ENCODE data around the gene DDX17. TPM values are rescaled to one million over a fixed set of nuclear protein-coding genes. Genes with fewer than 3 reads are reported as not detected.

Gene DDX17
- total and polyA plus RNA-seq, 9 of the 15 experiments (the other 6 are each of a cell fraction or from before 2014, with no cell fraction given) = 17.6 to 421 (median 189) TPM

GRCh38 chr22:38467904-38468442 lies 38.1 kb downstream of the DDX17 start, which contains the start of gene KDELR3 (continued):
- TF ChIP-seq ZHX1 (conservative IDR thresholded peaks at IDR 0.05; ENCODE audit: low read length) (no peak), SOX6 (IDR thresholded peaks at IDR 0.05) (peak; percentile 14; the same call in 1 of the 2 replicates), RBM39 (optimal IDR thresholded peaks at IDR 0.05; ENCODE audit: low read depth, low read length) (no peak), NRF1 (conservative IDR thresholded peaks at IDR 0.05 in 1 of 2, IDR thresholded peaks at IDR 0.05 in 1 of 2) (peak; percentile 83 to 86), TEAD1 (CRISPR knock-in tag; IDR thresholded peaks at IDR 0.05) (0 out of 4 replicates have a peak, but pooled peaks of 1 of the 2 experiments have one; percentile 16), TAF15 (IDR thresholded peaks at IDR 0.05; ENCODE audit: low read depth, low read length) (no peak), CTCF (IDR thresholded peaks at IDR 0.05 in 2 of 3, conservative IDR thresholded peaks at IDR 0.05 in 1 of 3; ENCODE audit: insufficient read depth in 2 of 3, low read depth in 1 of 3, low read length in 3 of 3) (no peak), ZNF79 (CRISPR knock-in tag; IDR thresholded peaks at IDR 0.05; ENCODE audit: low read depth) (no peak), CREB1 (IDR thresholded peaks at IDR 0.05) (peak; percentile 60; the same call in 1 of the 2 replicates), CREB1 (CRISPR knock-in tag; IDR thresholded peaks at IDR 0.05) (no peak), RFX1 (IDR thresholded peaks at IDR 0.05) (no peak), CTCFL (IDR thresholded peaks at IDR 0.05; ENCODE audit: borderline replicate concordance, insufficient read depth, low read depth, low read length, poor library complexity, severe bottlenecking) (no peak), THRAP3 (IDR thresholded peaks at IDR 0.05; ENCODE audit: borderline replicate concordance) (no peak), ZNF134 (CRISPR knock-in tag; conservative IDR thresholded peaks at IDR 0.05) (no peak), TCF3 (CRISPR knock-in tag; IDR thresholded peaks at IDR 0.05) (no peak), BDP1 (IDR thresholded peaks at IDR 0.05; ENCODE audit: insufficient read depth, insufficient read length) (no peak), ZNF639 (CRISPR knock-in tag; conservative IDR thresholded peaks at IDR 0.05 in 1 of 2, IDR thresholded peaks at IDR 0.05 in 1 of 2) (no peak)
- TF ChIP-seq, protein P1, sequence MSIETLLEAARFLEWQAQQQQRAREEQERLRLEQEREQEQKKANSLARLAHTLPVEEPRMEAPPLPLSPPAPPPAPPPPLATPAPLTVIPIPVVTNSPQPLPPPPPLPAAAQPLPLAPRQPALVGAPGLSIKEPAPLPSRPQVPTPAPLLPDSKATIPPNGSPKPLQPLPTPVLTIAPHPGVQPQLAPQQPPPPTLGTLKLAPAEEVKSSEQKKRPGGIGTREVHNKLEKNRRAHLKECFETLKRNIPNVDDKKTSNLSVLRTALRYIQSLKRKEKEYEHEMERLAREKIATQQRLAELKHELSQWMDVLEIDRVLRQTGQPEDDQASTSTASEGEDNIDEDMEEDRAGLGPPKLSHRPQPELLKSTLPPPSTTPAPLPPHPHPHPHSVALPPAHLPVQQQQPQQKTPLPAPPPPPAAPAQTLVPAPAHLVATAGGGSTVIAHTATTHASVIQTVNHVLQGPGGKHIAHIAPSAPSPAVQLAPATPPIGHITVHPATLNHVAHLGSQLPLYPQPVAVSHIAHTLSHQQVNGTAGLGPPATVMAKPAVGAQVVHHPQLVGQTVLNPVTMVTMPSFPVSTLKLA (conservative IDR thresholded peaks at IDR 0.05) = 0 out of 4 replicates have a peak, but pooled peaks of 1 of the 2 experiments have one; percentile 5
